OCI-LY3 (cell line): ENCODE data around the gene HIVEP3.

Experiments
- EZH2phosphoT487 ChIP-seq: fragments of 200-600 bp; shearing (Covaris generic); IDR thresholded peaks from 2 replicates; pipeline ENCODE4 v1.6.1; 2018; ENCODE audit warnings: antibody characterized with exemption, mixed run types, low read depth
- TF ChIP-seq, protein P1 (sequence below): fragments of 200-600, 300-600 bp; sonication (generic); IDR thresholded peaks from 2 replicates; pipeline ENCODE4 v1.5.1; 2014; ENCODE audit warnings: antibody characterized with exemption, low read length, low read depth

DNA sequence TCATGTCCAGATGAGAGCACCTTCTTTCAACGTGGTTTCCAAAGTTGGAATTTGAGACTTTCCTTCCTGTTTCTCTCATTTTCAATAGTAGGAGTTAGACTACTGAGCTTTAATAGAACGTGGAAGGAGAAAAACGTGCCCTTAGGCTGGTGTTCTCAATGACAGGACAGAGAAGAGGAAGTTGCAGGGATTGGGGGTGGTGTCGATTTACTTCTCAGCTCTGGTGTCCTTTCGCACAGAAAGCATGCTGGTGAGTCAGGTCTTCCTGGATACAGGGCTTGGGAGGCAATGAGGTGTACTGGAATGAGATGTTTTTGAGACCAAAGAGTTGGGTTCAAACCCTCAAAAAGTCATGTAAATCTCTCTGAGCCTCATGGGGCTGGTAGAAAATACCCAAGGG lies 67.1 kb downstream of the HIVEP3 start:
- TF ChIP-seq, protein P1, sequence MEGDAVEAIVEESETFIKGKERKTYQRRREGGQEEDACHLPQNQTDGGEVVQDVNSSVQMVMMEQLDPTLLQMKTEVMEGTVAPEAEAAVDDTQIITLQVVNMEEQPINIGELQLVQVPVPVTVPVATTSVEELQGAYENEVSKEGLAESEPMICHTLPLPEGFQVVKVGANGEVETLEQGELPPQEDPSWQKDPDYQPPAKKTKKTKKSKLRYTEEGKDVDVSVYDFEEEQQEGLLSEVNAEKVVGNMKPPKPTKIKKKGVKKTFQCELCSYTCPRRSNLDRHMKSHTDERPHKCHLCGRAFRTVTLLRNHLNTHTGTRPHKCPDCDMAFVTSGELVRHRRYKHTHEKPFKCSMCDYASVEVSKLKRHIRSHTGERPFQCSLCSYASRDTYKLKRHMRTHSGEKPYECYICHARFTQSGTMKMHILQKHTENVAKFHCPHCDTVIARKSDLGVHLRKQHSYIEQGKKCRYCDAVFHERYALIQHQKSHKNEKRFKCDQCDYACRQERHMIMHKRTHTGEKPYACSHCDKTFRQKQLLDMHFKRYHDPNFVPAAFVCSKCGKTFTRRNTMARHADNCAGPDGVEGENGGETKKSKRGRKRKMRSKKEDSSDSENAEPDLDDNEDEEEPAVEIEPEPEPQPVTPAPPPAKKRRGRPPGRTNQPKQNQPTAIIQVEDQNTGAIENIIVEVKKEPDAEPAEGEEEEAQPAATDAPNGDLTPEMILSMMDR = no peak
- TF ChIP-seq EZH2phosphoT487 = no peak
